Measurements from ENCODE around the gene CDC20B. TPM values are rescaled to one million over a fixed set of nuclear protein-coding genes. Genes with fewer than 3 reads are reported as not detected.

Gene CDC20B
- total and polyA plus RNA-seq, 2 of the 8 experiments (the other 6 are each of a cell fraction or from before 2014, with no cell fraction given), result 0.06 TPM; not detected in 1

DNA sequence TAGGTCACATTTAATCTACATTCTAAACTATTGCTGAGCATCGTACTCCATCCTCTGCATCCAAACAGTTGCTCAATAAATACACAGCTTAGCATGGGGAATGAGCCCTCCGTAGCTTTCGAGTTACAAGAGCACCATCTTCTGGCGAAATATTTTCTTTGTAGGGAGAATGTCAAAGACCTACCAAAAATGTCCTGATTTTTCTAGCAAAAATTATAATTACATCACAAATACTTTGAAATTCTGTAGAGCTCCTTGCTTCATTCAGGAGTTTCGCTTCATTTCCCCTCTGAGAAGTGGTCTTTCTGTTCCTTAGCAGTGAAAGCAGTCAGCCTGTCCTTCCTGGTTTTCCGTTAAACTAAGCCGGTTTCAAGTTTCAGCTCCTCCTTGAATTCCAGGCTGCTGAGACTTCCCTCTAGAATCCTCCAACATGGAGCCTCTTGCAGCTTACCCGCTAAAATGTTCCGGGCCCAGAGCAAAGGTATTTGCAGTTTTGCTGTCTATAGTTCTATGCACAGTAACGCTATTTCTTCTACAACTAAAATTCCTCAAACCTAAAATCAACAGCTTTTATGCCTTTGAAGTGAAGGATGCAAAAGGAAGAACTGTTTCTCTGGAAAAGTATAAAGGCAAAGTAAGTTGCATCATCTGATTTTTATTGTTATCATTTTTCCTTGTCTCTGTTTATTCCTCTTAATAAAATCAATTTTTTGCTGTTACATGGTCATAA is 13.0 kb downstream of the CDC20B start, which contains the start of gene GPX8:
TSS of gene GPX8 (plus strand) at position 409 of the 730 bp plus-strand sequence. CDS start at position 431, 22 bp downstream.
- no peaks in the 10 kb centered on the region for H4K20me1 ChIP-seq (replicated peaks in 1 of 2; ENCODE audit: control insufficient read depth in 1 of 2, insufficient read depth in 2 of 2, low read length in 2 of 2)
- DNase-seq (ENCODE audit: low read depth in 1 of 2, low spot score in 2 of 2), result no peak
- no peak for TF ChIP-seq TAF7 (optimal IDR thresholded peaks at IDR 0.05; ENCODE audit: borderline replicate concordance, low read depth, low read length)
- TF ChIP-seq, protein P1, sequence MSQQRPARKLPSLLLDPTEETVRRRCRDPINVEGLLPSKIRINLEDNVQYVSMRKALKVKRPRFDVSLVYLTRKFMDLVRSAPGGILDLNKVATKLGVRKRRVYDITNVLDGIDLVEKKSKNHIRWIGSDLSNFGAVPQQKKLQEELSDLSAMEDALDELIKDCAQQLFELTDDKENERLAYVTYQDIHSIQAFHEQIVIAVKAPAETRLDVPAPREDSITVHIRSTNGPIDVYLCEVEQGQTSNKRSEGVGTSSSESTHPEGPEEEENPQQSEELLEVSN (IDR thresholded peaks at IDR 0.05), result no peak
- TF ChIP-seq USF2 (IDR thresholded peaks at IDR 0.05; ENCODE audit: low read length), result no peak
- TF ChIP-seq ASH2L (IDR thresholded peaks at IDR 0.05; ENCODE audit: low read length), result peak; percentile 86
- peak; percentile 69 to 86 for TF ChIP-seq POLR2A (IDR thresholded peaks at IDR 0.05; ENCODE audit: control extremely low read depth in 1 of 2, low read depth in 2 of 2, low read length in 2 of 2)
- TF ChIP-seq SIN3A (conservative IDR thresholded peaks at IDR 0.05 in 1 of 2, IDR thresholded peaks at IDR 0.05 in 1 of 2; ENCODE audit: low read depth in 1 of 2, low read length in 2 of 2), result 0 out of 4 replicates have a peak, but pooled peaks of 1 of the 2 experiments have one; percentile 56
- TF ChIP-seq CTBP2 (IDR thresholded peaks at IDR 0.05; ENCODE audit: borderline replicate concordance, insufficient read depth, insufficient read length, low read length), result no peak
- TF ChIP-seq TBP (IDR thresholded peaks at IDR 0.05; ENCODE audit: low read depth, low read length), result peak; percentile 71
- peak; percentile 28; the same call in 1 of the 2 replicates for TF ChIP-seq SIX5 (IDR thresholded peaks at IDR 0.05; ENCODE audit: low read depth, low read length)

More for the DNA sequence above, 13.0 kb downstream of the CDC20B start, which contains the start of gene GPX8:
- peak within 1 kb of the TSS; percentile 55; the same call in 1 of the 2 replicates for H3K18ac ChIP-seq (ENCODE audit: extremely low read depth, low read length)
- H4K5ac ChIP-seq (ENCODE audit: insufficient read length, low read depth, low read length), result peak within 1 kb of the TSS; percentile 98
- FAIRE-seq, result peak; percentile 80
- peak within 1 kb of the TSS; percentile 58; the same call in 1 of the 2 replicates for H2AFZ ChIP-seq (ENCODE audit: low read length)
- no peak within 1 kb of the TSS for H2BK15ac ChIP-seq (ENCODE audit: low read length)
- H3K23ac ChIP-seq (ENCODE audit: insufficient read length), result no peak within 1 kb of the TSS
- no peak within 1 kb of the TSS for H3K4ac ChIP-seq (replicated peaks; ENCODE audit: insufficient read length, low read depth, low read length)
- H3K14ac ChIP-seq (ENCODE audit: insufficient read length), result no peak within 1 kb of the TSS
- ChIA-PET POLR2A (ENCODE audit: partially characterized antibody) (interaction anchor here (0.8 to 1.4 kb wide), 14 partner anchors 8 to 643 kb away, joined by 3 to 15 read pairs (median 4); partner anchors contain the start of gene ESM1), CTCF (ENCODE audit: partially characterized antibody) (interaction anchor here (0.6 to 6.2 kb wide), 33 partner anchors 9 to 717 kb away, joined by 3 to 93 read pairs (median 5); no protein-coding TSS in a partner anchor)
- peaks cover 3 to 34% (median 11%) of the 10 kb centered on the region in 4 experiments; a peak in 7 of 8 replicates for H3K36me3 ChIP-seq (ENCODE audit: control insufficient read depth in 2 of 4, insufficient read depth in 4 of 4, low read length in 3 of 4)
- WGBS, 2 experiments (ENCODE audit: extremely low coverage in 1 of 2, insufficient coverage in 1 of 2, insufficient read length in 1 of 2, insufficient replicate concordance in 2 of 2, low coverage in 1 of 2, low lambda C conversion rate in 2 of 2, missing lambda C conversion rate in 1 of 2), result 4% methylated on average over 10 of the region's 10 CpGs; no CpG with 5 or more reads in 1 of the 2 experiments
- H3K23me2 ChIP-seq (ENCODE audit: low read depth, low read length), result no peaks in the 10 kb centered on the region
- no peak within 1 kb of the TSS for H2AK5ac ChIP-seq (ENCODE audit: low read depth, low read length)
- H2BK120ac ChIP-seq (replicated peaks; ENCODE audit: low read depth, low read length), result peak within 1 kb of the TSS; percentile 29
- peak within 1 kb of the TSS; percentile 58 to 64 for H3K4me2 ChIP-seq (ENCODE audit: insufficient read depth in 1 of 2, low read depth in 2 of 2, low read length in 2 of 2)
- H3K79me2 ChIP-seq (ENCODE audit: control insufficient read depth in 1 of 2, insufficient read depth in 2 of 2, low read length in 2 of 2), result peaks cover 0 to 19% of the 10 kb centered on the region in 2 experiments; a peak in 2 of 4 replicates
- peak within 1 kb of the TSS; percentile 70 for H3K27ac ChIP-seq (ENCODE audit: low read depth, low read length)
- H4K8ac ChIP-seq (ENCODE audit: extremely low read depth, insufficient read depth, low read length), result 0 out of 2 replicates have a peak within 1 kb of the TSS, but pooled peaks have one; percentile 14
- H3K79me1 ChIP-seq (ENCODE audit: low read depth, low read length), result no peaks in the 10 kb centered on the region
- no peak within 1 kb of the TSS for H2BK12ac ChIP-seq (ENCODE audit: low read depth, low read length)
- no peak within 1 kb of the TSS for H2BK20ac ChIP-seq (ENCODE audit: low read length)
- H3K4me3 ChIP-seq (ENCODE audit: extremely low read depth in 1 of 4, insufficient read depth in 2 of 4, low read depth in 3 of 4, low read length in 4 of 4), result peak within 1 kb of the TSS; percentile 47 to 78 (median 76)
- H3K56ac ChIP-seq (replicated peaks; ENCODE audit: insufficient read length, low read depth, low read length), result no peak within 1 kb of the TSS
- H2BK5ac ChIP-seq (ENCODE audit: low read depth, low read length), result no peak within 1 kb of the TSS
- H3K9ac ChIP-seq (replicated peaks in 1 of 4; ENCODE audit: extremely low read depth in 1 of 4, low read depth in 3 of 4, low read length in 3 of 4), result peak within 1 kb of the TSS; percentile 31 to 90 (median 78); a peak in 6 of 7 replicates
- no peaks in the 10 kb centered on the region for H3K4me1 ChIP-seq (replicated peaks in 1 of 4; ENCODE audit: control insufficient read depth in 3 of 4, insufficient read depth in 4 of 4, low read length in 3 of 4)
- no peaks in the 10 kb centered on the region for H3K27me3 ChIP-seq (replicated peaks in 1 of 4; ENCODE audit: control insufficient read depth in 3 of 4, extremely low read depth in 1 of 4, insufficient read depth in 3 of 4, low read length in 3 of 4)
- H4K91ac ChIP-seq (replicated peaks; ENCODE audit: insufficient read length, low read length), result no peak within 1 kb of the TSS
- H3K9me3 ChIP-seq (ENCODE audit: insufficient read depth in 2 of 2, low read depth in 1 of 2, low read length in 1 of 2), result no peaks in the 10 kb centered on the region

All from H1 (cell line).